Measurements from ENCODE around the gene LRRC23. TPM values are rescaled to one million over a fixed set of nuclear protein-coding genes. Genes with fewer than 3 reads are reported as not detected.
"Not testable (repeated sequence)": the region's sequence is repeated elsewhere in the genome, so short reads cannot be mapped to it uniquely, and the experiment has no call there.

LRRC23 gene
- total and polyA plus RNA-seq, 2 donors from 2014 or later, result 16.6 to 19.7 TPM

DNA sequence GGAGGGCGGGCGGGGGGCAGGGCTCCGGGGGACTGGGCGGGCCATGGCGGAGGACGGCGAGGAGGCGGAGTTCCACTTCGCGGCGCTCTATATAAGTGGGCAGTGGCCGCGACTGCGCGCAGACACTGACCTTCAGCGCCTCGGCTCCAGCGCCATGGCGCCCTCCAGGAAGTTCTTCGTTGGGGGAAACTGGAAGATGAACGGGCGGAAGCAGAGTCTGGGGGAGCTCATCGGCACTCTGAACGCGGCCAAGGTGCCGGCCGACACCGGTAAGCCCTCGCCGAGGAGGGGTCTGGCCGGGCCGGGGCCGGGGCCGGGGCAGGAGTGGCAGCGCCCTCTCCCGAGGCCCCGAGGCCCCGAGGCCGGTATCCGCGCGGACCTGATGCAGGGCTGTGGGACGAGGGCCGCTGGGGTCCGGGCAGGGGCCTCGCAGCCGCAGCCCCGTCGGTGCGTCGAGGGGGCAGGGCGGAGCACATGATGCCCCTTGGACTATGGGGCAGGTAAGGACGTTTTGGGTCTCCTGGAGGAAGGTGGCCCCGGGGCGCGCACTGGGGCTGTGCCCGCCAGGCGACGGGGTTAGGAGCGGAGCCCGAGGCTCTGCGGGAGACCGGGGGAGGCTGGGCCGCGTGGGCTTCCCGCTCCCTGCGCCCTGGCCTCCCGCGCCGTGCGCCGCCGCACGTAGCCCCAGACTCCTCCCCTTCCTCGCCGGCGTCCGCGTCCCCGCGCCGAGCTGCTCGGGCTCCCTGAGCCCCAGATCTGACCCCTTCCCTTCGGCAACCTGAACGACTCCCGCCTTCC, 37.0 kb upstream of the LRRC23 start, which contains the start of gene TPI1:
TPI1 (plus strand) TSS at position 119 of the 798 bp plus-strand sequence; CDS start at position 155, 36 bp downstream.
- no peak for FAIRE-seq
- DNase-seq, result peak; percentile 87 to 97 (median 92)
- Histone ChIP-seq H3K4me1 (ENCODE audit: control insufficient read depth in 2 of 3, insufficient read depth in 2 of 3, low read depth in 1 of 3, low read length in 3 of 3) (peaks cover 0 to 36% (median 23%) of the 10 kb centered on the region in 3 donors), H3K9me3 (ENCODE audit: control insufficient read depth in 2 of 3, insufficient read depth in 1 of 3, low read length in 3 of 3) (no peaks in the 10 kb centered on the region), H3K9ac (ENCODE audit: low read length in 3 of 3) (peak within 1 kb of the TSS; percentile 64 to 76 (median 76)), H3K36me3 (ENCODE audit: control insufficient read depth in 2 of 3, insufficient read depth in 3 of 3, low read length in 3 of 3) (peaks cover 7 to 35% (median 16%) of the 10 kb centered on the region in 3 donors), H3K27ac (ENCODE audit: low read depth in 2 of 2, low read length in 2 of 2) (peak within 1 kb of the TSS; percentile 95 to 96), H3K27me3 (ENCODE audit: control insufficient read depth, insufficient read depth, low read length) (no peaks in the 10 kb centered on the region), H3K4me3 (ENCODE audit: low read length in 3 of 3) (peak within 1 kb of the TSS; percentile 77 to 85 (median 80))
- intact Hi-C loops (cut with DNase I), result no loop called here
- TF ChIP-seq, protein P1, sequence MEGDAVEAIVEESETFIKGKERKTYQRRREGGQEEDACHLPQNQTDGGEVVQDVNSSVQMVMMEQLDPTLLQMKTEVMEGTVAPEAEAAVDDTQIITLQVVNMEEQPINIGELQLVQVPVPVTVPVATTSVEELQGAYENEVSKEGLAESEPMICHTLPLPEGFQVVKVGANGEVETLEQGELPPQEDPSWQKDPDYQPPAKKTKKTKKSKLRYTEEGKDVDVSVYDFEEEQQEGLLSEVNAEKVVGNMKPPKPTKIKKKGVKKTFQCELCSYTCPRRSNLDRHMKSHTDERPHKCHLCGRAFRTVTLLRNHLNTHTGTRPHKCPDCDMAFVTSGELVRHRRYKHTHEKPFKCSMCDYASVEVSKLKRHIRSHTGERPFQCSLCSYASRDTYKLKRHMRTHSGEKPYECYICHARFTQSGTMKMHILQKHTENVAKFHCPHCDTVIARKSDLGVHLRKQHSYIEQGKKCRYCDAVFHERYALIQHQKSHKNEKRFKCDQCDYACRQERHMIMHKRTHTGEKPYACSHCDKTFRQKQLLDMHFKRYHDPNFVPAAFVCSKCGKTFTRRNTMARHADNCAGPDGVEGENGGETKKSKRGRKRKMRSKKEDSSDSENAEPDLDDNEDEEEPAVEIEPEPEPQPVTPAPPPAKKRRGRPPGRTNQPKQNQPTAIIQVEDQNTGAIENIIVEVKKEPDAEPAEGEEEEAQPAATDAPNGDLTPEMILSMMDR (IDR thresholded peaks at IDR 0.05; ENCODE audit: borderline replicate concordance, extremely low read depth, insufficient read depth), result no peak

- FAIRE-seq, result no peak
- peak in 2 of 5 donors; percentile 23 to 46 for DNase-seq
- TF ChIP-seq, protein P1 (IDR thresholded peaks at IDR 0.05; ENCODE audit: borderline replicate concordance, extremely low read depth, insufficient read depth), result no peak
- Histone ChIP-seq H3K4me3 (ENCODE audit: low read length in 3 of 3) (peak overlapping the region; percentile 77 to 85 (median 80)), H3K4me1 (ENCODE audit: control insufficient read depth in 2 of 3, insufficient read depth in 2 of 3, low read depth in 1 of 3, low read length in 3 of 3) (peaks cover 0 to 36% (median 23%) of the 10 kb centered on the region in 3 donors), H3K27ac (ENCODE audit: low read depth in 2 of 2, low read length in 2 of 2) (peak overlapping the region; percentile 95 to 96), H3K27me3 (ENCODE audit: control insufficient read depth, insufficient read depth, low read length) (no peaks in the 10 kb centered on the region), H3K9me3 (ENCODE audit: control insufficient read depth in 2 of 3, insufficient read depth in 1 of 3, low read length in 3 of 3) (no peaks in the 10 kb centered on the region), H3K36me3 (ENCODE audit: control insufficient read depth in 2 of 3, insufficient read depth in 3 of 3, low read length in 3 of 3) (peaks cover 7 to 29% (median 12%) of the 10 kb centered on the region in 3 donors), H3K9ac (ENCODE audit: low read length in 3 of 3) (peak overlapping the region; percentile 62 to 76 (median 64))
- intact Hi-C loops (cut with DNase I), result no loop called here
These were observed 36.2 kb upstream of the LRRC23 start for GRCh38 chr12:6868211-6869048.

DNA sequence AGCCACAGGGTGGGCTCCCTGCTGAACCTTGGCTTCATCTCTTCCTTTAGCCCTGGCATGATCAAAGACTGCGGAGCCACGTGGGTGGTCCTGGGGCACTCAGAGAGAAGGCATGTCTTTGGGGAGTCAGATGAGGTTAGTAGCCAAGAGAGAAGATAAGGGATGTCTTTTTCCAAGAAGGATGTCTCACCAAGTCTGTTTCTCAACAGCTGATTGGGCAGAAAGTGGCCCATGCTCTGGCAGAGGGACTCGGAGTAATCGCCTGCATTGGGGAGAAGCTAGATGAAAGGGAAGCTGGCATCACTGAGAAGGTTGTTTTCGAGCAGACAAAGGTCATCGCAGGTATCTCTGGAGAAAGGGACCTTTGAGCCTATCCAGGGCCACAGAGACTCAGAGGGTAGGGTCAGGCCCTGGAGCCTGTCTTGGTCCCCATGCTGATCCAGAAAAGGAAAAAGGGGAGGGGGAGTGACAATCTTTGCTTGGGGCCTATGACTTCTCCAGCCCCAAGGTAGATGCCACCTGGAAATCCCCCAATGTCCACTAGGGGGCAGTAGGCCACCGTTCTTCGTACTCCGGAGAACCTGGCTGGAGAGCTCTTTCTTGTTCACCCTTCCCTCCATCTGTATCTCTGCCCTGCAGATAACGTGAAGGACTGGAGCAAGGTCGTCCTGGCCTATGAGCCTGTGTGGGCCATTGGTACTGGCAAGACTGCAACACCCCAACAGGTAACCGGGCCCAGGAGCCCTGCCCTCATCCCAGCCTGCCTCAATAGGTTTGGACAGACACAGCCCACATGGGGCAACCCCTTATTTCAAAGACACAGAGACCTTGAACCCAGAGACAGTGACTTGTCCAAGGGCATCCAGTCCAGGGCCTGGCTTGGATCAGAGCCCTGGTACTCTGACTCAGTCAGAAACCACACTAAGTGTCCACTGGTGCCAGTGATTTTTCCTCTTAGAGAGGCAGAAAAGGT, 35.3 kb upstream of the LRRC23 start:
- intact Hi-C loops (cut with DNase I), result no loop called here
- peak overlapping the region in 1 of 2 donors; percentile 95 for H3K27ac ChIP-seq (ENCODE audit: low read depth in 2 of 2, low read length in 2 of 2)
- H3K4me3 ChIP-seq (ENCODE audit: low read length in 3 of 3), result peak overlapping the region in 1 of 3 donors; percentile 80
- H3K9ac ChIP-seq (ENCODE audit: low read length in 3 of 3), result peak overlapping the region in 2 of 3 donors; percentile 8 to 62
- no peaks in the 10 kb centered on the region for H3K9me3 ChIP-seq (ENCODE audit: control insufficient read depth in 2 of 3, insufficient read depth in 1 of 3, low read length in 3 of 3)
- H3K36me3 ChIP-seq (ENCODE audit: control insufficient read depth in 2 of 3, insufficient read depth in 3 of 3, low read length in 3 of 3), result peaks cover 7 to 27% (median 9%) of the 10 kb centered on the region in 3 donors
- TF ChIP-seq, protein P1 (IDR thresholded peaks at IDR 0.05; ENCODE audit: borderline replicate concordance, extremely low read depth, insufficient read depth), result peak; percentile 78
- no peak for FAIRE-seq
- DNase-seq, result peak; percentile 85 to 93 (median 92)
- peaks cover 0 to 40% (median 23%) of the 10 kb centered on the region in 3 donors for H3K4me1 ChIP-seq (ENCODE audit: control insufficient read depth in 2 of 3, insufficient read depth in 2 of 3, low read depth in 1 of 3, low read length in 3 of 3)
- no peaks in the 10 kb centered on the region for H3K27me3 ChIP-seq (ENCODE audit: control insufficient read depth, insufficient read depth, low read length)

DNA sequence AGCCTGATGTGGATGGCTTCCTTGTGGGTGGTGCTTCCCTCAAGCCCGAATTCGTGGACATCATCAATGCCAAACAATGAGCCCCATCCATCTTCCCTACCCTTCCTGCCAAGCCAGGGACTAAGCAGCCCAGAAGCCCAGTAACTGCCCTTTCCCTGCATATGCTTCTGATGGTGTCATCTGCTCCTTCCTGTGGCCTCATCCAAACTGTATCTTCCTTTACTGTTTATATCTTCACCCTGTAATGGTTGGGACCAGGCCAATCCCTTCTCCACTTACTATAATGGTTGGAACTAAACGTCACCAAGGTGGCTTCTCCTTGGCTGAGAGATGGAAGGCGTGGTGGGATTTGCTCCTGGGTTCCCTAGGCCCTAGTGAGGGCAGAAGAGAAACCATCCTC, 34.3 kb upstream of the LRRC23 start:
- H3K4me3 ChIP-seq (ENCODE audit: low read length in 3 of 3); H3K27me3 ChIP-seq (ENCODE audit: control insufficient read depth, insufficient read depth, low read length); H3K9me3 ChIP-seq (ENCODE audit: control insufficient read depth in 2 of 3, insufficient read depth in 1 of 3, low read length in 3 of 3); H3K27ac ChIP-seq (ENCODE audit: low read depth in 2 of 2, low read length in 2 of 2); intact Hi-C loops (cut with DNase I); FAIRE-seq; H3K9ac ChIP-seq (ENCODE audit: low read length in 3 of 3): not testable (repeated sequence)
- Histone ChIP-seq H3K4me1 (ENCODE audit: control insufficient read depth in 2 of 3, insufficient read depth in 2 of 3, low read depth in 1 of 3, low read length in 3 of 3) (peaks cover 0 to 40% (median 23%) of the 10 kb centered on the region in 3 donors), H3K36me3 (ENCODE audit: control insufficient read depth in 2 of 3, insufficient read depth in 3 of 3, low read length in 3 of 3) (peaks cover 7 to 20% (median 9%) of the 10 kb centered on the region in 3 donors)
- peak in 1 of 5 donors; percentile 1 for DNase-seq
